ENCODE measurements around the gene DSG3.
"Not testable (repeated sequence)": the region's sequence is repeated elsewhere in the genome, so short reads cannot be mapped to it uniquely, and the experiment has no call there.

The DSG3 gene

GRCh38 chr18:31493171-31493570 lies 45.6 kb downstream of the DSG3 start:
- no peak for DNase-seq

- no peak for DNase-seq
Measured at GRCh38 chr18:31493941-31494340, 46.4 kb downstream of the DSG3 start.

- DNase-seq: not testable (repeated sequence)
Measured at GRCh38 chr18:31494705-31495244, 47.2 kb downstream of the DSG3 start.

- DNase-seq: no peak
Measured at GRCh38 chr18:31497404-31497835, 49.9 kb downstream of the DSG3 start.

GRCh38 chr18:31497836-31498573 lies 50.5 kb downstream of the DSG3 start, which contains the start of gene DSG2:
Gene DSG2 (plus strand): TSS chr18:31498177. CDS start chr18:31498252, 75 bp downstream.
- DNase-seq: peak; percentile 75

GRCh38 chr18:31498574-31499524 lies 51.3 kb downstream of the DSG3 start:
- DNase-seq: peak; percentile 45

GRCh38 chr18:31500051-31500688 lies 52.6 kb downstream of the DSG3 start:
- DNase-seq: peak; percentile 35

- no peak for DNase-seq
Measured at GRCh38 chr18:31503011-31503410, 55.5 kb downstream of the DSG3 start.

- no peak for DNase-seq
Measured at GRCh38 chr18:31504455-31505147, 57.1 kb downstream of the DSG3 start.

- peak; percentile 21 for DNase-seq
Measured at GRCh38 chr18:31505156-31505555, 57.6 kb downstream of the DSG3 start.

- DNase-seq: peak; percentile 27
Measured at GRCh38 chr18:31506024-31506742, 58.6 kb downstream of the DSG3 start.

GRCh38 chr18:31507124-31507523 lies 59.6 kb downstream of the DSG3 start:
- DNase-seq: not testable (repeated sequence)

- no peak for DNase-seq
Measured at GRCh38 chr18:31508781-31509180, 61.2 kb downstream of the DSG3 start.

- DNase-seq: no peak
Measured at GRCh38 chr18:31509571-31509970, 62.0 kb downstream of the DSG3 start.

- no peak for DNase-seq
Measured at GRCh38 chr18:31510319-31510718, 62.8 kb downstream of the DSG3 start.

GRCh38 chr18:31511098-31511497 lies 63.6 kb downstream of the DSG3 start:
- DNase-seq: peak; percentile 75

GRCh38 chr18:31512203-31512764 lies 64.7 kb downstream of the DSG3 start:
- DNase-seq: peak; percentile 31

GRCh38 chr18:31513189-31513935 lies 65.8 kb downstream of the DSG3 start:
- no peak for DNase-seq

GRCh38 chr18:31516437-31516836 lies 68.9 kb downstream of the DSG3 start:
- DNase-seq: no peak

- DNase-seq: no peak
Measured at GRCh38 chr18:31526374-31526773, 78.8 kb downstream of the DSG3 start.

Measured in hematopoietic multipotent progenitor cell treated with erythropoietin and hydrocortisone succinate and interleukin-3 and kit ligand, for 4 days (in vitro differentiated cells).